ENCODE data around the gene PLD4.

DNA sequence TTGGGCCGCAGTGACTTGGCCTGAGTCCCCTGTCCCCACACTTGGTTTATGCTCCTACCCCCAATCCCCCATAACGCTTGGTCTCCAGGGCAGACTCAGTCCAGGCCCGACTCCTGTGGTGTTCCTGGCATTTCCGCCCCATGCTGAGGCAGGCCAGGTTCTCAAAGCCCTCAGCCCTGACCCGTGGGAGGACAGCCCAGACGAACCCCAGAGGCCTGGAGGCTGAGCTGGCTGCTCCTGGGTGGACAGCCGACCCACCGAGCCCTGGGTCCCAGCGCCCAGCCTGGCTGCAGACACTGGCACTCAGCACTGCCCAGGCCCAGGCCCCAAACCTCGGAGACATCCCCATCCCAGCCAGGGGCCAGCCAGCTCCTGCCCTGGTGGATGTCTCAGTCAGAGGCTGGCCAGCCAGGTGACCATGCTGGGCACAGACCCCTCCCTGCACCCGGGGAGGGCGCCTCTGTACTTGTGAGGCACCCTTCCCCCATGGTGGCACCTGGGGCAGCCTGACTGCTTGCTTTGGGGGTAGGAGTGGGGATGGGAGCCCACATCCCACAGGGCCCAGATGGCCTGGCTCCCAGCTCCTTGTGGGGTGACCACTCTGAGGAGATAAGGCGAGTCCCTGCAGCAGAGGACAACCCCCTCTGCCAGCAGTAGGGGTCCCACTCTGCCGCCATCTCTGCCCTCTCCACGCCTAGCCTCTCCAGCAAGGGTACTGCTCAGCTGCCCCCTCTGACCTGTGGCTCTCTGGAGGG, 1.4 kb downstream of the PLD4 start:
- TF ChIP-seq, protein P1, sequence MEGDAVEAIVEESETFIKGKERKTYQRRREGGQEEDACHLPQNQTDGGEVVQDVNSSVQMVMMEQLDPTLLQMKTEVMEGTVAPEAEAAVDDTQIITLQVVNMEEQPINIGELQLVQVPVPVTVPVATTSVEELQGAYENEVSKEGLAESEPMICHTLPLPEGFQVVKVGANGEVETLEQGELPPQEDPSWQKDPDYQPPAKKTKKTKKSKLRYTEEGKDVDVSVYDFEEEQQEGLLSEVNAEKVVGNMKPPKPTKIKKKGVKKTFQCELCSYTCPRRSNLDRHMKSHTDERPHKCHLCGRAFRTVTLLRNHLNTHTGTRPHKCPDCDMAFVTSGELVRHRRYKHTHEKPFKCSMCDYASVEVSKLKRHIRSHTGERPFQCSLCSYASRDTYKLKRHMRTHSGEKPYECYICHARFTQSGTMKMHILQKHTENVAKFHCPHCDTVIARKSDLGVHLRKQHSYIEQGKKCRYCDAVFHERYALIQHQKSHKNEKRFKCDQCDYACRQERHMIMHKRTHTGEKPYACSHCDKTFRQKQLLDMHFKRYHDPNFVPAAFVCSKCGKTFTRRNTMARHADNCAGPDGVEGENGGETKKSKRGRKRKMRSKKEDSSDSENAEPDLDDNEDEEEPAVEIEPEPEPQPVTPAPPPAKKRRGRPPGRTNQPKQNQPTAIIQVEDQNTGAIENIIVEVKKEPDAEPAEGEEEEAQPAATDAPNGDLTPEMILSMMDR (conservative IDR thresholded peaks at IDR 0.05 in 1 of 2, IDR thresholded peaks at IDR 0.05 in 1 of 2; ENCODE audit: low read depth in 1 of 2, low read length in 2 of 2) = no peak
- no peak for TF ChIP-seq EZH2 (IDR thresholded peaks at IDR 0.05; ENCODE audit: low read length, missing control alignments)

All from fibroblast of lung (primary cell).